Upper lobe of left lung (tissue), 4 donors: ENCODE measurements around the gene MYO18B.

Source experiments
- CTCF ChIP-seq, 6 experiments: fragments of 450-650 bp in 4 of 6; fragments of 200-600 bp in 2 of 6; sonication (generic) in 2 of 6; IDR thresholded peaks; one replicate each; pipeline ENCODE4 v1.5.1; 2016 to 2019; ENCODE audit warnings: antibody characterized with exemption in 6 of 6
- POLR2AphosphoS5 ChIP-seq, 2 donors: sonication (generic); formaldehyde crosslinking; IDR thresholded peaks; one replicate each; pipeline ENCODE4 v1.5.1; 2017; ENCODE audit warnings: antibody characterized with exemption in 2 of 2

GRCh38 chr22:25765016-25765367, 23.0 kb downstream of the MYO18B start:
- TF ChIP-seq CTCF (IDR thresholded peaks at IDR 0.05): no peak
- no peak for TF ChIP-seq POLR2AphosphoS5 (IDR thresholded peaks at IDR 0.05)
